OCI-LY1 (cell line): ENCODE measurements around the gene RAB4B.
"Not testable (repeated sequence)": the region's sequence is repeated elsewhere in the genome, so short reads cannot be mapped to it uniquely, and the experiment has no call there.

Source experiments
- EZH2 ChIP-seq: fragments of 200-600 bp; sonication (generic), shearing (Covaris generic); IDR thresholded peaks from 2 replicates; pipeline ENCODE4 v1.8.0; 2017; ENCODE audit warnings: borderline replicate concordance, mixed run types, mild to moderate bottlenecking, antibody characterized with exemption, low read length, moderate library complexity, mixed read lengths
- TF ChIP-seq, protein P1 (sequence below): fragments of 200-600 bp; sonication (generic), shearing (Covaris generic); IDR thresholded peaks from 2 replicates; pipeline ENCODE4 v1.5.1; 2017; ENCODE audit warnings: mild to moderate bottlenecking, antibody characterized with exemption, low read length, moderate library complexity, mixed read lengths

GRCh38 chr19:40732304-40732703, 45.7 kb upstream of the RAB4B start:
- TF ChIP-seq, protein P1, sequence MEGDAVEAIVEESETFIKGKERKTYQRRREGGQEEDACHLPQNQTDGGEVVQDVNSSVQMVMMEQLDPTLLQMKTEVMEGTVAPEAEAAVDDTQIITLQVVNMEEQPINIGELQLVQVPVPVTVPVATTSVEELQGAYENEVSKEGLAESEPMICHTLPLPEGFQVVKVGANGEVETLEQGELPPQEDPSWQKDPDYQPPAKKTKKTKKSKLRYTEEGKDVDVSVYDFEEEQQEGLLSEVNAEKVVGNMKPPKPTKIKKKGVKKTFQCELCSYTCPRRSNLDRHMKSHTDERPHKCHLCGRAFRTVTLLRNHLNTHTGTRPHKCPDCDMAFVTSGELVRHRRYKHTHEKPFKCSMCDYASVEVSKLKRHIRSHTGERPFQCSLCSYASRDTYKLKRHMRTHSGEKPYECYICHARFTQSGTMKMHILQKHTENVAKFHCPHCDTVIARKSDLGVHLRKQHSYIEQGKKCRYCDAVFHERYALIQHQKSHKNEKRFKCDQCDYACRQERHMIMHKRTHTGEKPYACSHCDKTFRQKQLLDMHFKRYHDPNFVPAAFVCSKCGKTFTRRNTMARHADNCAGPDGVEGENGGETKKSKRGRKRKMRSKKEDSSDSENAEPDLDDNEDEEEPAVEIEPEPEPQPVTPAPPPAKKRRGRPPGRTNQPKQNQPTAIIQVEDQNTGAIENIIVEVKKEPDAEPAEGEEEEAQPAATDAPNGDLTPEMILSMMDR = not testable (repeated sequence)
- not testable (repeated sequence) for TF ChIP-seq EZH2
